Measurements from ENCODE around the gene GRIN2A. TPM values are rescaled to one million over a fixed set of nuclear protein-coding genes. Genes with fewer than 3 reads are reported as not detected.

Gene GRIN2A
- total and polyA plus RNA-seq, 2 of the 8 experiments (the other 6 are each of a cell fraction or from before 2014, with no cell fraction given) = 0.18 to 1.8 TPM

DNA sequence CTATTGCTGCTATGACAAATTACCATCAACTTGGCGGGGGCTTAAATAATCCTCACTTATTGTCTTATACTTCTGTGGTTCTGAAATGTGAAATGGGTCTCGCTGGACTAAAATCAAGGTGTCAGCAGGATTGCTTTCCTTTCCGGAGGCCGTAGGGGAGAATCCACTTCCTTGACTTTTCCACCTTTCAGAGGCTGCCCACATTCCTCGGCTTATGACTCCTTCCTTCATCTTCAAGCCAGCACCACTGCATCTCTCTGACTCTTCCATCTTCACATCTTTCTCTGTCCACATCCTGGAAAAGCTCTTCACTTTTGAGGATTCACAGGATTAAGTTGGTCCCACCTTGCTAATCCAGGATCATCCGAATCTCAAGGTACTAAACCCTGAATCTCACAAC, 217.8 kb downstream of the GRIN2A start (continued):
- TF ChIP-seq, protein P1, sequence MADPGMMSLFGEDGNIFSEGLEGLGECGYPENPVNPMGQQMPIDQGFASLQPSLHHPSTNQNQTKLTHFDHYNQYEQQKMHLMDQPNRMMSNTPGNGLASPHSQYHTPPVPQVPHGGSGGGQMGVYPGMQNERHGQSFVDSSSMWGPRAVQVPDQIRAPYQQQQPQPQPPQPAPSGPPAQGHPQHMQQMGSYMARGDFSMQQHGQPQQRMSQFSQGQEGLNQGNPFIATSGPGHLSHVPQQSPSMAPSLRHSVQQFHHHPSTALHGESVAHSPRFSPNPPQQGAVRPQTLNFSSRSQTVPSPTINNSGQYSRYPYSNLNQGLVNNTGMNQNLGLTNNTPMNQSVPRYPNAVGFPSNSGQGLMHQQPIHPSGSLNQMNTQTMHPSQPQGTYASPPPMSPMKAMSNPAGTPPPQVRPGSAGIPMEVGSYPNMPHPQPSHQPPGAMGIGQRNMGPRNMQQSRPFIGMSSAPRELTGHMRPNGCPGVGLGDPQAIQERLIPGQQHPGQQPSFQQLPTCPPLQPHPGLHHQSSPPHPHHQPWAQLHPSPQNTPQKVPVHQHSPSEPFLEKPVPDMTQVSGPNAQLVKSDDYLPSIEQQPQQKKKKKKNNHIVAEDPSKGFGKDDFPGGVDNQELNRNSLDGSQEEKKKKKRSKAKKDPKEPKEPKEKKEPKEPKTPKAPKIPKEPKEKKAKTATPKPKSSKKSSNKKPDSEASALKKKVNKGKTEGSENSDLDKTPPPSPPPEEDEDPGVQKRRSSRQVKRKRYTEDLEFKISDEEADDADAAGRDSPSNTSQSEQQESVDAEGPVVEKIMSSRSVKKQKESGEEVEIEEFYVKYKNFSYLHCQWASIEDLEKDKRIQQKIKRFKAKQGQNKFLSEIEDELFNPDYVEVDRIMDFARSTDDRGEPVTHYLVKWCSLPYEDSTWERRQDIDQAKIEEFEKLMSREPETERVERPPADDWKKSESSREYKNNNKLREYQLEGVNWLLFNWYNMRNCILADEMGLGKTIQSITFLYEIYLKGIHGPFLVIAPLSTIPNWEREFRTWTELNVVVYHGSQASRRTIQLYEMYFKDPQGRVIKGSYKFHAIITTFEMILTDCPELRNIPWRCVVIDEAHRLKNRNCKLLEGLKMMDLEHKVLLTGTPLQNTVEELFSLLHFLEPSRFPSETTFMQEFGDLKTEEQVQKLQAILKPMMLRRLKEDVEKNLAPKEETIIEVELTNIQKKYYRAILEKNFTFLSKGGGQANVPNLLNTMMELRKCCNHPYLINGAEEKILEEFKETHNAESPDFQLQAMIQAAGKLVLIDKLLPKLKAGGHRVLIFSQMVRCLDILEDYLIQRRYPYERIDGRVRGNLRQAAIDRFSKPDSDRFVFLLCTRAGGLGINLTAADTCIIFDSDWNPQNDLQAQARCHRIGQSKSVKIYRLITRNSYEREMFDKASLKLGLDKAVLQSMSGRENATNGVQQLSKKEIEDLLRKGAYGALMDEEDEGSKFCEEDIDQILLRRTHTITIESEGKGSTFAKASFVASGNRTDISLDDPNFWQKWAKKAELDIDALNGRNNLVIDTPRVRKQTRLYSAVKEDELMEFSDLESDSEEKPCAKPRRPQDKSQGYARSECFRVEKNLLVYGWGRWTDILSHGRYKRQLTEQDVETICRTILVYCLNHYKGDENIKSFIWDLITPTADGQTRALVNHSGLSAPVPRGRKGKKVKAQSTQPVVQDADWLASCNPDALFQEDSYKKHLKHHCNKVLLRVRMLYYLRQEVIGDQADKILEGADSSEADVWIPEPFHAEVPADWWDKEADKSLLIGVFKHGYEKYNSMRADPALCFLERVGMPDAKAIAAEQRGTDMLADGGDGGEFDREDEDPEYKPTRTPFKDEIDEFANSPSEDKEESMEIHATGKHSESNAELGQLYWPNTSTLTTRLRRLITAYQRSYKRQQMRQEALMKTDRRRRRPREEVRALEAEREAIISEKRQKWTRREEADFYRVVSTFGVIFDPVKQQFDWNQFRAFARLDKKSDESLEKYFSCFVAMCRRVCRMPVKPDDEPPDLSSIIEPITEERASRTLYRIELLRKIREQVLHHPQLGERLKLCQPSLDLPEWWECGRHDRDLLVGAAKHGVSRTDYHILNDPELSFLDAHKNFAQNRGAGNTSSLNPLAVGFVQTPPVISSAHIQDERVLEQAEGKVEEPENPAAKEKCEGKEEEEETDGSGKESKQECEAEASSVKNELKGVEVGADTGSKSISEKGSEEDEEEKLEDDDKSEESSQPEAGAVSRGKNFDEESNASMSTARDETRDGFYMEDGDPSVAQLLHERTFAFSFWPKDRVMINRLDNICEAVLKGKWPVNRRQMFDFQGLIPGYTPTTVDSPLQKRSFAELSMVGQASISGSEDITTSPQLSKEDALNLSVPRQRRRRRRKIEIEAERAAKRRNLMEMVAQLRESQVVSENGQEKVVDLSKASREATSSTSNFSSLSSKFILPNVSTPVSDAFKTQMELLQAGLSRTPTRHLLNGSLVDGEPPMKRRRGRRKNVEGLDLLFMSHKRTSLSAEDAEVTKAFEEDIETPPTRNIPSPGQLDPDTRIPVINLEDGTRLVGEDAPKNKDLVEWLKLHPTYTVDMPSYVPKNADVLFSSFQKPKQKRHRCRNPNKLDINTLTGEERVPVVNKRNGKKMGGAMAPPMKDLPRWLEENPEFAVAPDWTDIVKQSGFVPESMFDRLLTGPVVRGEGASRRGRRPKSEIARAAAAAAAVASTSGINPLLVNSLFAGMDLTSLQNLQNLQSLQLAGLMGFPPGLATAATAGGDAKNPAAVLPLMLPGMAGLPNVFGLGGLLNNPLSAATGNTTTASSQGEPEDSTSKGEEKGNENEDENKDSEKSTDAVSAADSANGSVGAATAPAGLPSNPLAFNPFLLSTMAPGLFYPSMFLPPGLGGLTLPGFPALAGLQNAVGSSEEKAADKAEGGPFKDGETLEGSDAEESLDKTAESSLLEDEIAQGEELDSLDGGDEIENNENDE (IDR thresholded peaks at IDR 0.05; ENCODE audit: insufficient replicate concordance, low read length) = no peak
- TF ChIP-seq SIN3A (conservative IDR thresholded peaks at IDR 0.05 in 1 of 2, IDR thresholded peaks at IDR 0.05 in 1 of 2; ENCODE audit: low read depth in 1 of 2, low read length in 2 of 2) (no peak), SAP30 (IDR thresholded peaks at IDR 0.05; ENCODE audit: insufficient read depth, insufficient replicate concordance, low read length) (no peak), SRF (IDR thresholded peaks at IDR 0.05; ENCODE audit: low read depth, low read length) (no peak)
